ENCODE results near the gene ETF1.

ETF1 gene

DNA sequence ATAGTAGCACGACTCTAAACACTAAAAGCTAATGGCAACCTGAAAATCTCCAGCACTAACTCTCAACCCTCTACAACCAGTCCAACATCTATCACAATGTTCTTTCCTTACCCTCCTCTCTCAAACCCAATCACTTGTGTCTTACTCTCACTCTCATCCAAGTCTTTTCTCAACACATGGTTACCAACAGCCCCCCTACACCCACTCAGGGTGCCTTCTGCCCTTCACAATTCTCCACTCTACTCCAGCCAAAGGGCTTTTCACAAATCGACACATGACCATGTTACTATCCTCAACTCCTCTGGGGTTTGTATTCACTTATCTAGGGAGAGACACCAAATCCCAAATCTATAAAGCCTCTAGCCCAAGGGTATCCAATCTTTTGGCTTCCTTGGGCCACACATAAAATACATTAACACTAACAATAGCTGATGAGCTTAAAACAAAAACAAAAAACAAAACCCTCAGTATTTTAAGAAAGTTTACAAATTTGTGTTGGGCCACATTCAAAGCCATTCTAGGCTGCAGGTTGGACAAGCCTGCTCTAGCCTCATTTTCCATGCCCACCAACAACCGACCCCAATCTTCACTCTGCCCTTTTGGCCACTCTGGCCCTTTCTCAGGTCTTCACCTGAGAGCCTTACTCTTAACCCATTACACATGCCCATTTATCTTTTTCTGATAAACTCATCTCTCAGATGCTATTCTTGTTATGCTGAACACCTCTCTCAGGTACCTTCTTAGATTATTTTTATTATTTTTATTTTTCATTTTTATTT lies 20.5 kb upstream of the ETF1 start:
- no peak overlapping the region for H3K4me3 ChIP-seq (ENCODE audit: low read length)
- TF ChIP-seq, protein P1, sequence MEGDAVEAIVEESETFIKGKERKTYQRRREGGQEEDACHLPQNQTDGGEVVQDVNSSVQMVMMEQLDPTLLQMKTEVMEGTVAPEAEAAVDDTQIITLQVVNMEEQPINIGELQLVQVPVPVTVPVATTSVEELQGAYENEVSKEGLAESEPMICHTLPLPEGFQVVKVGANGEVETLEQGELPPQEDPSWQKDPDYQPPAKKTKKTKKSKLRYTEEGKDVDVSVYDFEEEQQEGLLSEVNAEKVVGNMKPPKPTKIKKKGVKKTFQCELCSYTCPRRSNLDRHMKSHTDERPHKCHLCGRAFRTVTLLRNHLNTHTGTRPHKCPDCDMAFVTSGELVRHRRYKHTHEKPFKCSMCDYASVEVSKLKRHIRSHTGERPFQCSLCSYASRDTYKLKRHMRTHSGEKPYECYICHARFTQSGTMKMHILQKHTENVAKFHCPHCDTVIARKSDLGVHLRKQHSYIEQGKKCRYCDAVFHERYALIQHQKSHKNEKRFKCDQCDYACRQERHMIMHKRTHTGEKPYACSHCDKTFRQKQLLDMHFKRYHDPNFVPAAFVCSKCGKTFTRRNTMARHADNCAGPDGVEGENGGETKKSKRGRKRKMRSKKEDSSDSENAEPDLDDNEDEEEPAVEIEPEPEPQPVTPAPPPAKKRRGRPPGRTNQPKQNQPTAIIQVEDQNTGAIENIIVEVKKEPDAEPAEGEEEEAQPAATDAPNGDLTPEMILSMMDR (conservative IDR thresholded peaks at IDR 0.05; ENCODE audit: low read depth, low read length), result no peak
- no peak for DNase-seq (ENCODE audit: low read depth)

- DNase-seq (ENCODE audit: low read depth), result no peak
- TF ChIP-seq, protein P1 (conservative IDR thresholded peaks at IDR 0.05; ENCODE audit: low read depth, low read length), result no peak
- no peak overlapping the region for H3K4me3 ChIP-seq (ENCODE audit: low read length)
Measured at GRCh38 chr5:138560971-138561370, 17.9 kb upstream of the ETF1 start.

GRCh38 chr5:138559937-138560336 lies 16.9 kb upstream of the ETF1 start:
- H3K4me3 ChIP-seq (ENCODE audit: low read length), result no peak overlapping the region
- DNase-seq (ENCODE audit: low read depth), result no peak
- TF ChIP-seq, protein P1 (conservative IDR thresholded peaks at IDR 0.05; ENCODE audit: low read depth, low read length), result no peak

DNA sequence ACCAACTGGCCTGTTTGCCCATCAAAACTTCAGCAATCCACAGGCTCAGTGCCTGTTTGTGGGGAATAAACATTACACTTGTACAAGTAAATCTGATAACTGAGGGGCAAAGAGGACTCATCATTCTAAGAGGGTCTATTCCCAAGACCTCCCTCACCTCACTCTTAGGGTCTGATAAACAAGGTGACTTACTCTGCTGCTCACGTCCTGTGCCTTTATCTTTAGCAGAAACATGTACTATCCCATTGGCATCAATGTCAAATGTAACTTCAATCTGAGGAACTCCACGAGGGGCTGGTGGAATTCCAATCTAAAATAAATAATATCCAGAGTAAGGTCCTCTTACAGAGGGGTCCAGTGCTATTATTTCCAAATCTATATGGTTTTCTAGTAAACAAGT lies 14.6 kb upstream of the ETF1 start:
- DNase-seq (ENCODE audit: low read depth), result no peak
- no peak overlapping the region for H3K4me3 ChIP-seq (ENCODE audit: low read length)
- TF ChIP-seq, protein P1 (conservative IDR thresholded peaks at IDR 0.05; ENCODE audit: low read depth, low read length), result no peak

DNA sequence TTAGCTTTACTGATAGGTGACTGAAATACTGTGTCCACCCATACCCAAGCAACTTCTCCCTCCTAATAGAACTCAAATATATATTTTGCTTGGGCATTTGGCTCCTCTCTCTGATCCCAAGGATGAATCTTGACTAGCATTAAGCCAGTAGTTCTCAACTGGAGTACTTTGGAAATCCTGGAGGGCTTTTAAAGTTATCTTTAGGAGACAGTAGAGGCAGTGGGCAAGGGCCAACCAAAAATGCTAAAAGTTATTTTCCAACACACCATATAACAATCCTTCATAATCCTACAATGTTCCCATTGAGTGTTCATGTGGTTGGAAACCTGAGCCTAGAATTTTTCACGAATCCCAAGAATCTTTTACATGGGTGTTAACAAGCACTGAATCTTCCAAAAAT lies 11.1 kb upstream of the ETF1 start:
- TF ChIP-seq, protein P1 (conservative IDR thresholded peaks at IDR 0.05; ENCODE audit: low read depth, low read length), result no peak
- no peak for DNase-seq (ENCODE audit: low read depth)

DNA sequence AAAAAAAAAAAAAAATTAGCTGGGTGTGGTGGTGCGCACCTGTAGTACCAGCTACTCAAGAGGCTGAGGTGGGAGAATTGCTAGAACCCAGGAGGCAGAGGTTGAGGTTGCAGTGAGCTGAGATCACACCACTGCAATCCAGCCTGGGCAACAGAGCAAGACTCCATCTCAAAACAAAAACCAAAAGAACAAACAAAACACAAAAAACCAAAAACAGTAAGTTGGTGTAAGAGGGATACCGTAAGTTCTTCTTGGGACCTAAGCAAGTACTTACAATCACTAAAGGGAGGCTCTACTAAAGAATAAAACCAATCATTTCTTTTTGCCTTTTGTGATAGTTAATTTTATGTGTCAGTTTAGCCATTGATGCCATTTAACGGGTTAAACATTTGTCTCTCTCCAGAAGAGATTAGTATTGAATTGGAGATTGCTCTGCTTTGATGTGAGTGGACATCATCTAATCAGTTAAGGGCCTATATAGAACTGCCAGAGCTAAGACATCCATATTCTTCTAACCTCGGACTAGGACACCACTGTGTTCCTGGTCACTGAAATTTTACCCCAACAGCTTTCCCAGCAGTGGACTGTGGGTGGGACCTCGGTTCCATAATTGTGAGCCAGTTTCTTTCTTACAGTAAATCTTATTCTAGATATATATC lies 10.5 kb upstream of the ETF1 start:
- TF ChIP-seq, protein P1 (conservative IDR thresholded peaks at IDR 0.05; ENCODE audit: low read depth, low read length), result no peak
- no peak for DNase-seq (ENCODE audit: low read depth)

More for the DNA sequence above, 11.1 kb upstream of the ETF1 start:
- H3K4me3 ChIP-seq (ENCODE audit: low read length), result no peak overlapping the region

GRCh38 chr5:138552657-138553056 lies 9.6 kb upstream of the ETF1 start:
- TF ChIP-seq, protein P1 (conservative IDR thresholded peaks at IDR 0.05; ENCODE audit: low read depth, low read length), result no peak
- no peak for DNase-seq (ENCODE audit: low read depth)
- no peak overlapping the region for H3K4me3 ChIP-seq (ENCODE audit: low read length)

More for the DNA sequence above, 10.5 kb upstream of the ETF1 start:
- H3K4me3 ChIP-seq (ENCODE audit: low read length), result no peak overlapping the region
